ENCODE data around the gene PPFIA3. TPM values are rescaled to one million over a fixed set of nuclear protein-coding genes. Genes with fewer than 3 reads are reported as not detected.
A peak's percentile ranks its signal among the peaks of the same experiment; 100 is the strongest.

Gene PPFIA3
- total and polyA plus RNA-seq, 10 donors = 3.6 to 17.2 (median 6.3) TPM

GRCh38 chr19:49104229-49104864, 15.0 kb upstream of the PPFIA3 start:
- 74 to 82% (median 76%) methylated on average over 30 of the region's 30 CpGs for WGBS, 5 donors
- no peak for DNase-seq
- intact Hi-C loops (cut with DNase I; ENCODE audit: low total_unique reads) = no loop called here

GRCh38 chr19:49106648-49107135, 12.7 kb upstream of the PPFIA3 start:
- no peak overlapping the region for H3K4me3 ChIP-seq
- peaks cover 0 to 82% (median 74%) of the 10 kb centered on the region in 6 donors for H3K36me3 ChIP-seq
- no peaks in the 10 kb centered on the region for H3K27me3 ChIP-seq (replicated peaks in 1 of 7)
- H3K9me3 ChIP-seq = no peaks in the 10 kb centered on the region
- H3K27ac ChIP-seq = no peak overlapping the region
- H3K4me1 ChIP-seq = peaks cover 0 to 20% (median 0%) of the 10 kb centered on the region in 6 donors
- intact Hi-C loops (cut with DNase I; ENCODE audit: low total_unique reads) = no loop called here
- WGBS, 5 donors = 61 to 74% (median 68%) methylated on average over 11 to 12 of the region's 12 CpGs
- no peak for TF ChIP-seq POLR2A (IDR thresholded peaks at IDR 0.05)
- peak; percentile 23 to 40 (median 30) for TF ChIP-seq POLR2AphosphoS5 (IDR thresholded peaks at IDR 0.05)
- TF ChIP-seq CTCF (IDR thresholded peaks at IDR 0.05 in 8 of 11, conservative IDR thresholded peaks at IDR 0.05 in 3 of 11) = peak; percentile 15 to 86 (median 68)
- DNase-seq = peak; percentile 88

More at GRCh38 chr19:49104229-49104864, 15.0 kb upstream of the PPFIA3 start:
- Histone ChIP-seq H3K27me3 (replicated peaks in 1 of 7) (no peaks in the 10 kb centered on the region), H3K27ac (no peak overlapping the region), H3K4me3 (no peak overlapping the region), H3K36me3 (peaks cover 0 to 100% (median 96%) of the 10 kb centered on the region in 6 donors), H3K4me1 (peaks cover 0 to 20% (median 0%) of the 10 kb centered on the region in 6 donors), H3K9me3 (no peaks in the 10 kb centered on the region)
- peak in 1 of 3 donors; percentile 52 for TF ChIP-seq POLR2AphosphoS5 (IDR thresholded peaks at IDR 0.05)
- TF ChIP-seq POLR2A (IDR thresholded peaks at IDR 0.05) = no peak

- H3K27ac ChIP-seq = no peak overlapping the region
- no peaks in the 10 kb centered on the region for H3K27me3 ChIP-seq (replicated peaks in 1 of 7)
- intact Hi-C loops (cut with DNase I; ENCODE audit: low total_unique reads) = no loop called here
- peaks cover 0 to 71% (median 63%) of the 10 kb centered on the region in 6 donors for H3K36me3 ChIP-seq
- DNase-seq = no peak
- H3K9me3 ChIP-seq = no peaks in the 10 kb centered on the region
- TF ChIP-seq POLR2AphosphoS5 (IDR thresholded peaks at IDR 0.05) (peak in 2 of 3 donors; percentile 28 to 70), POLR2A (IDR thresholded peaks at IDR 0.05) (no peak)
- H3K4me3 ChIP-seq = no peak overlapping the region
- H3K4me1 ChIP-seq = peaks cover 0 to 16% (median 0%) of the 10 kb centered on the region in 6 donors
- WGBS, 5 donors = 95 to 96% (median 96%) methylated on average over 86 to 93 of the region's 93 CpGs
Observed at GRCh38 chr19:49107625-49108459, 11.5 kb upstream of the PPFIA3 start.

- H3K4me1 ChIP-seq = peaks cover 6 to 14% (median 10%) of the 10 kb centered on the region in 6 donors
- peaks cover 0 to 58% (median 53%) of the 10 kb centered on the region in 6 donors for H3K36me3 ChIP-seq
- H3K4me3 ChIP-seq = no peak overlapping the region
- H3K9me3 ChIP-seq = no peaks in the 10 kb centered on the region
- no peaks in the 10 kb centered on the region for H3K27me3 ChIP-seq (replicated peaks in 1 of 7)
- no peak for DNase-seq
- intact Hi-C loops (cut with DNase I; ENCODE audit: low total_unique reads) = no loop called here
- no peak overlapping the region for H3K27ac ChIP-seq
- TF ChIP-seq POLR2AphosphoS5 (IDR thresholded peaks at IDR 0.05) = peak; percentile 8 to 51 (median 24)
- no peak for TF ChIP-seq POLR2A (IDR thresholded peaks at IDR 0.05)
- WGBS, 5 donors = 83 to 89% (median 85%) methylated on average over 5 of the region's 5 CpGs
Observed at GRCh38 chr19:49109051-49109450, 10.3 kb upstream of the PPFIA3 start.

- TF ChIP-seq CTCF (IDR thresholded peaks at IDR 0.05 in 8 of 11, conservative IDR thresholded peaks at IDR 0.05 in 3 of 11) (no peak), POLR2AphosphoS5 (IDR thresholded peaks at IDR 0.05) (peak in 1 of 3 donors; percentile 22)
- intact Hi-C loops (cut with DNase I; ENCODE audit: low total_unique reads) = no loop called here
- no peak for DNase-seq
- Histone ChIP-seq H3K9me3 (no peaks in the 10 kb centered on the region), H3K27ac (no peak overlapping the region), H3K4me3 (no peak overlapping the region), H3K36me3 (peaks cover 0 to 52% (median 46%) of the 10 kb centered on the region in 6 donors), H3K27me3 (replicated peaks in 1 of 7) (no peaks in the 10 kb centered on the region), H3K4me1 (peaks cover 6 to 17% (median 11%) of the 10 kb centered on the region in 6 donors)
- WGBS, 5 donors = 81 to 95% (median 90%) methylated on average over 8 of the region's 8 CpGs
Observed at GRCh38 chr19:49109569-49110233, 9.6 kb upstream of the PPFIA3 start.

Measured in spleen (tissue), 11 donors.